GM12864 (cell line): Measurements from ENCODE around the gene SBK3.

Source experiments
- DNase-seq: peaks from one replicate; pipeline ENCODE4 v3.0.0-alpha.2; 2011; ENCODE audit warnings: low read depth
- H3K4me3 ChIP-seq: 2 replicates; pipeline ENCODE4 v1.5.1; 2011; ENCODE audit warnings: mild to moderate bottlenecking, low read depth, low read length, control low read depth
- TF ChIP-seq, protein P1 (sequence below): IDR thresholded peaks from 2 replicates; pipeline ENCODE4 v1.5.1; 2011; ENCODE audit warnings: low read depth, mild to moderate bottlenecking, moderate library complexity, low read length, control low read depth, inconsistent platforms; ENCODE audit errors: missing control alignments

SBK3 gene

DNA sequence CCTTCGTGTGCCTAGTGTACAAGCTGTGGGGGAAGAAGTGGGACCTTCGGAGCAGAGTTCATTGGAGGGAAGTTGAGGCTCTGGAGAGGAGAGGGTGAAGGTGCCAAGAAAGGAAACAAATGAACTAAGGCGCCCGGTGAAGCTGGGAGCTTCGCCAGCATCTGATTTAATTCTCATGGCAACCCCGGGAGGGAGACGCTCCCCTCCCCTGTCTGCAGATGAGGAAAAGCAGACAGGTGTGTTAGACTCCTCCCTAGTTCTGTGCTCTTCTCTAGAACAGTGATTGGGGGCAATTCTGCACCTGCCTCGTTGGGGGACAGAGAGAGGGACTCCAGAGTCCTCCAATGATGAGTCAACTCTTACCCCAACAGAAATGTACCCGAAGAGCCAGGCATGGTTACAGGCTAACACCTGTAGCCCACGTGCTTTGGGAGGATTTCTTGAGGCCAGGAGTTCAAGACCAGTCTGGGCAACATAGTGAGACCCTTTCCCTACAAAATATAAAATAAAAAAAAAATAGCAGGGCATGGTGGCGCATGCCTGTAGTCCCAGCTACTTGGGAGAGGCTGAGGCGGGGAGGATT, 52.9 kb downstream of the SBK3 start:
- TF ChIP-seq, protein P1, sequence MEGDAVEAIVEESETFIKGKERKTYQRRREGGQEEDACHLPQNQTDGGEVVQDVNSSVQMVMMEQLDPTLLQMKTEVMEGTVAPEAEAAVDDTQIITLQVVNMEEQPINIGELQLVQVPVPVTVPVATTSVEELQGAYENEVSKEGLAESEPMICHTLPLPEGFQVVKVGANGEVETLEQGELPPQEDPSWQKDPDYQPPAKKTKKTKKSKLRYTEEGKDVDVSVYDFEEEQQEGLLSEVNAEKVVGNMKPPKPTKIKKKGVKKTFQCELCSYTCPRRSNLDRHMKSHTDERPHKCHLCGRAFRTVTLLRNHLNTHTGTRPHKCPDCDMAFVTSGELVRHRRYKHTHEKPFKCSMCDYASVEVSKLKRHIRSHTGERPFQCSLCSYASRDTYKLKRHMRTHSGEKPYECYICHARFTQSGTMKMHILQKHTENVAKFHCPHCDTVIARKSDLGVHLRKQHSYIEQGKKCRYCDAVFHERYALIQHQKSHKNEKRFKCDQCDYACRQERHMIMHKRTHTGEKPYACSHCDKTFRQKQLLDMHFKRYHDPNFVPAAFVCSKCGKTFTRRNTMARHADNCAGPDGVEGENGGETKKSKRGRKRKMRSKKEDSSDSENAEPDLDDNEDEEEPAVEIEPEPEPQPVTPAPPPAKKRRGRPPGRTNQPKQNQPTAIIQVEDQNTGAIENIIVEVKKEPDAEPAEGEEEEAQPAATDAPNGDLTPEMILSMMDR: no peak
- no peak for DNase-seq
- H3K4me3 ChIP-seq: no peak overlapping the region

DNA sequence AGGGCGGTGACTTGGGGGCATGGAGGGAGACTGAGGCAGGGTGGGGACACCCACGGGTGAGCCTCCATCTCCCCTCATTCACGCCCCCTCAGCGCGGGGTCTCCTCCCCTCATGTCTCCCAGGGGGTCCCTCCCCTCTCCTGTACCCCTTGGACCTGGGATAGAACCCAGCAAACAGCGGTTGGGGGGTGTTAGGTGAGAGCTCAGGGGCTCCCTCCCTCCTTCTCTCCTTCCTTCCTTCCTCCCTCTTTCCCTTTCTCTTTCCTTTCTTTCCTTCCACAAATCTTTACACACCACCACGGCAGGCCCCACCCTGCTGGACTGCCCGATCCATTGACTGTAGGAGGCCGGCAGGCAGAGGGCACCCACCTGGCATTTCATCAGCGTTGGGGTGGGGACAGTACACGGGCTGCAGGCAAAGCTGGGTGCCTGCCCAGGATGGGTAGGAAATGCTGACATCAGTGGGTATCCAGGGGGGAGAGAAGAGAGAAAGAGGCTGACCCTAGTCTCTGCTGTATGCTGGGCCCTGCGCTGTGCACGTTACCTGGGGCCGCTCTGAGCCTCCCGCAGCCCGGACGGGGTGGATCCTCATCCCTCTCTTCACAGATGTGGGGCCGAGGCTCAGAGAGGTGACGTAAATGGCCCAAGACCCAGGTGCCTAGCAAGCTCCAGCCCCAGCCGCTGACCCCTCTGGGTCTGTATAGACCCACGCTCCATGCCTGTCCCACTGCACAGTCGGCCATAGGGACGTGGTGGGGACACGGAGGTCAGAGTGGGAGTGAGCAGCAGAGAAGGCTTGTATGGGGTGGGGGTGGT, 53.6 kb downstream of the SBK3 start:
- DNase-seq: no peak
- TF ChIP-seq, protein P1: no peak
- H3K4me3 ChIP-seq: no peak overlapping the region
